WTC11 (cell line): ENCODE data around the gene SCAMP3. TPM values are rescaled to one million over a fixed set of nuclear protein-coding genes. Genes with fewer than 3 reads are reported as not detected.

Experiments
- ATAC-seq: fragments of 200-7000 bp; cut with Tn5 transposase; 2 replicates; pipeline ENCODE4 v1.10.0; 2021; ENCODE audit warnings: mild to moderate bottlenecking, moderate library complexity
- CTCF ChIA-PET: fragments of 300-600 bp; sonication (Branson Sonifier 250); formaldehyde crosslinking; loops from one replicate; lab custom pipeline; 2021; ENCODE audit warnings: antibody characterized with exemption; lab: Charles Lee
- POLR2A ChIA-PET: fragments of 350-600 bp; sonication (Branson Sonifier 250); formaldehyde crosslinking; loops from one replicate; lab custom pipeline; 2021; ENCODE audit warnings: antibody characterized with exemption; lab: Charles Lee
- DNase-seq: peaks from one replicate; pipeline ENCODE4 v3.0.0; 2021; ENCODE audit warnings: low spot score
- H3K27ac Mint-ChIP-seq: 2 replicates; pipeline ENCODE4 v1.8.0; 2021; ENCODE audit warnings: mixed read lengths
- H3K27me3 Mint-ChIP-seq: 2 replicates; pipeline ENCODE4 v1.8.0; 2021; ENCODE audit warnings: low read depth, mild to moderate bottlenecking, moderate library complexity, mixed read lengths
- H3K36me3 Mint-ChIP-seq: 2 replicates; pipeline ENCODE4 v1.8.0; 2021; ENCODE audit warnings: mixed read lengths
- H3K4me1 Mint-ChIP-seq: 2 replicates; pipeline ENCODE4 v1.8.0; 2022; ENCODE audit warnings: mixed read lengths
- H3K4me3 Mint-ChIP-seq: 2 replicates; pipeline ENCODE4 v1.8.0; 2021; ENCODE audit warnings: mild to moderate bottlenecking, moderate library complexity, mixed read lengths
- H3K9me3 Mint-ChIP-seq: 2 replicates; pipeline ENCODE4 v1.8.0; 2021; ENCODE audit warnings: mixed read lengths
- CDX4 ChIP-seq: fragments of 250-450 bp; sonication (Bioruptor Pico); IDR thresholded peaks from 2 replicates; pipeline ENCODE4 v1.9.0; 2021; ENCODE audit warnings: moderate library complexity, mild to moderate bottlenecking, inconsistent platforms, borderline replicate concordance
- CREB1 ChIP-seq: sonication (generic); formaldehyde crosslinking; IDR thresholded peaks from 2 replicates; pipeline ENCODE4 v1.8.0; 2023; ENCODE audit warnings: mild to moderate bottlenecking, missing genetic modification reagents
- EMX1 ChIP-seq: fragments of 250-450 bp; sonication (Bioruptor Pico); IDR thresholded peaks from 2 replicates; pipeline ENCODE4 v1.8.0; 2021; ENCODE audit warnings: mild to moderate bottlenecking
- FOXJ3 ChIP-seq: sonication (generic); formaldehyde crosslinking; IDR thresholded peaks from 2 replicates; pipeline ENCODE4 v1.9.0; 2021; ENCODE audit warnings: missing genetic modification reagents, mild to moderate bottlenecking, borderline replicate concordance
- FOXK1 ChIP-seq: sonication (generic); formaldehyde crosslinking; IDR thresholded peaks from 2 replicates; pipeline ENCODE4 v1.8.0; 2022; ENCODE audit warnings: mild to moderate bottlenecking, moderate library complexity, missing genetic modification reagents
- GTF2I ChIP-seq: fragments of 250-450 bp; sonication (Bioruptor Pico); conservative IDR thresholded peaks from 2 replicates; pipeline ENCODE4 v1.4.0; 2021; ENCODE audit warnings: mild to moderate bottlenecking
- HMGA2 ChIP-seq: fragments of 250-450 bp; sonication (Bioruptor Pico); IDR thresholded peaks from 2 replicates; pipeline ENCODE4 v1.4.0; 2021; ENCODE audit warnings: mild to moderate bottlenecking, moderate library complexity
- NFE2L1 ChIP-seq: sonication (generic); formaldehyde crosslinking; IDR thresholded peaks from 2 replicates; pipeline ENCODE4 v1.8.1; 2023; ENCODE audit warnings: missing genetic modification reagents
- NR3C1 ChIP-seq: sonication (generic); formaldehyde crosslinking; conservative IDR thresholded peaks from 2 replicates; pipeline ENCODE4 v1.8.1; 2023; ENCODE audit warnings: low read depth, mild to moderate bottlenecking, missing genetic modification reagents
- PREB ChIP-seq: sonication (generic); formaldehyde crosslinking; IDR thresholded peaks from 2 replicates; pipeline ENCODE4 v1.8.1; 2022; ENCODE audit warnings: mild to moderate bottlenecking, missing genetic modification reagents, moderate library complexity, borderline replicate concordance
- RELA ChIP-seq: sonication (generic); formaldehyde crosslinking; IDR thresholded peaks from 2 replicates; pipeline ENCODE4 v1.8.1; 2022; ENCODE audit warnings: missing genetic modification reagents, mild to moderate bottlenecking, borderline replicate concordance
- SMAD3 ChIP-seq: sonication (generic); formaldehyde crosslinking; IDR thresholded peaks from 2 replicates; pipeline ENCODE4 v1.8.0; 2022; ENCODE audit warnings: missing genetic modification reagents, mild to moderate bottlenecking, borderline replicate concordance
- TCF7 ChIP-seq: sonication (generic); formaldehyde crosslinking; IDR thresholded peaks from 2 replicates; pipeline ENCODE4 v1.8.0; 2022; ENCODE audit warnings: mild to moderate bottlenecking, low read depth, missing genetic modification reagents, moderate library complexity
- TEAD4 ChIP-seq: sonication (generic); formaldehyde crosslinking; IDR thresholded peaks from 2 replicates; pipeline ENCODE4 v1.8.0; 2022; ENCODE audit warnings: mild to moderate bottlenecking, missing genetic modification reagents
- TP53 ChIP-seq: sonication (generic); formaldehyde crosslinking; IDR thresholded peaks from 2 replicates; pipeline ENCODE4 v1.8.1; 2023; ENCODE audit warnings: mild to moderate bottlenecking, missing genetic modification reagents
- ZNF121 ChIP-seq: sonication (generic); formaldehyde crosslinking; IDR thresholded peaks from 2 replicates; pipeline ENCODE4 v1.8.0; 2023; ENCODE audit warnings: missing genetic modification reagents
- ZNF138 ChIP-seq: sonication (generic); formaldehyde crosslinking; conservative IDR thresholded peaks from 2 replicates; pipeline ENCODE4 v1.8.1; 2022; ENCODE audit warnings: mild to moderate bottlenecking, moderate library complexity, missing genetic modification reagents
- ZNF232 ChIP-seq: sonication (generic); formaldehyde crosslinking; IDR thresholded peaks from 2 replicates; pipeline ENCODE4 v1.8.0; 2022; ENCODE audit warnings: mild to moderate bottlenecking, missing genetic modification reagents
- ZNF263 ChIP-seq: sonication (generic); formaldehyde crosslinking; IDR thresholded peaks from 2 replicates; pipeline ENCODE4 v1.8.1; 2022; ENCODE audit warnings: low read depth, mild to moderate bottlenecking, moderate library complexity, missing genetic modification reagents
- ZNF317 ChIP-seq: sonication (generic); formaldehyde crosslinking; IDR thresholded peaks from 2 replicates; pipeline ENCODE4 v1.8.1; 2023; ENCODE audit warnings: low read depth, mild to moderate bottlenecking, moderate library complexity, missing genetic modification reagents, borderline replicate concordance
- ZNF423 ChIP-seq: fragments of 250-450 bp; sonication (Bioruptor Pico); IDR thresholded peaks from 2 replicates; pipeline ENCODE4 v2.1.2; 2022; ENCODE audit warnings: mild to moderate bottlenecking, moderate library complexity
- ZNF532 ChIP-seq: fragments of 250-450 bp; sonication (Bioruptor Pico); IDR thresholded peaks from 2 replicates; pipeline ENCODE4 v1.9.0; 2021; ENCODE audit warnings: mild to moderate bottlenecking, borderline replicate concordance
- total RNA-seq: library from RNA; stranded (reverse); gene quantifications from 3 replicates; pipeline ENCODE4 v1.2.3, GENCODE V29; 2021
- TF ChIP-seq, protein P1 (sequence below): sonication (generic); formaldehyde crosslinking; IDR thresholded peaks from 2 replicates; pipeline ENCODE4 v1.8.1; 2023; ENCODE audit warnings: mild to moderate bottlenecking, moderate library complexity, missing genetic modification reagents
- TF ChIP-seq, protein P2 (sequence below): sonication (generic); formaldehyde crosslinking; IDR thresholded peaks from 2 replicates; pipeline ENCODE4 v1.8.0; 2022; ENCODE audit warnings: mild to moderate bottlenecking, missing genetic modification reagents
- TF ChIP-seq, protein P3 (sequence below): fragments of 250-450 bp; sonication (Bioruptor Pico); IDR thresholded peaks from 2 replicates; pipeline ENCODE4 v1.8.0; 2021; ENCODE audit warnings: mild to moderate bottlenecking

Gene SCAMP3
- total RNA-seq, 1 experiment from 2014 or later = 58.8 TPM

DNA sequence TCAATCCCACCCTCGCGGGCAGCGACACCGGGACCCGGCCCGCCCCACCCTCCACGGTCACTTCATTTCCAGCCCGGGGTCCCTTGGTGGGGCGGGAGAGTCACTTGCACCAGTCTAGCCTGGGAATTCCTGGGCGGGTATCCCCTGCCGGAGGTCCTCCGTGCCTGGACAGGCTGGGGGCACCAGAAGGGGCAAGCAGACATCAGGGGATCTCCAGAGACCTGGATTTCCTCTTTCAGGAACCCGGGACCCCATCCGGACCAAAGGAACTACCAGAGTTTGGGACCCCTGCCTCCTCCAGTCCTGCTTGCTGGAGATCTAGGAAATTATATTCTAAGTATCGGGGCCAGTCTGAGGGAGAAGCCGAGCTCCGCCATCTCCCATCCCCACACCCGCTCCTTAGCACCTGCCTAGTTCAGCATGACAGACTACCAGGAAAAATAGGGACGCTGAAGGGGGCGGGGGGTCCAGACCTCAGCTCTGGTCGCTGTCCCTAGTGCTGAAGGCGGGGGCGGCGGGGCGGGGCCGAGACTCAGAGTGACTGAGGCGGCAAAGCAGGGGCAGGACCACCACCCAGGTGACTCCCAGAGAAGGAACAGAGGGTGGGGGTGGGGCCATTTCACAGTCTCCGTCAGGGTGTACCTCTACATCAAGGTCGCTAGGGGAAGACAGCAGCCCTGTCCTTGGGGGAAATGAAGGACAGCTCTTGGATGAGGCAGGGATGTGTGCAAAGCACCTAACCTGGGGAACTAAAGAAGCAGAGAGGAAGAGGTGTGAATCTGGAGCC, 15.9 kb upstream of the SCAMP3 start:
- DNase-seq = peak; percentile 98
- CTCF ChIA-PET = interaction anchor here (0.5 to 4.0 kb wide), 22 partner anchors 10 to 1212 kb away, joined by 3 to 75 read pairs (median 5); partner anchors contain the start of genes ENTREP3, FDPS, PKLR and RUSC1
- POLR2A ChIA-PET = interaction anchor here (1.0 to 1.2 kb wide), 2 partner anchors 43 to 45 kb away, joined by 3 to 9 read pairs; partner anchors contain the start of gene RUSC1
- no peak for TF ChIP-seq GTF2I (CRISPR knock-in tag)
- no peak for TF ChIP-seq HMGA2 (CRISPR knock-in tag)
- TF ChIP-seq TEAD4 (CRISPR knock-in tag) = no peak; the same call in 1 of the 2 replicates
- peak; percentile 87; the same call in 1 of the 2 replicates for TF ChIP-seq ZNF232 (CRISPR knock-in tag)
- peak; percentile 85; the same call in 1 of the 2 replicates for TF ChIP-seq FOXK1 (CRISPR knock-in tag)
- no peak for TF ChIP-seq ZNF532 (CRISPR knock-in tag)
- TF ChIP-seq CDX4 (CRISPR knock-in tag) = no peak
- TF ChIP-seq, protein P1, sequence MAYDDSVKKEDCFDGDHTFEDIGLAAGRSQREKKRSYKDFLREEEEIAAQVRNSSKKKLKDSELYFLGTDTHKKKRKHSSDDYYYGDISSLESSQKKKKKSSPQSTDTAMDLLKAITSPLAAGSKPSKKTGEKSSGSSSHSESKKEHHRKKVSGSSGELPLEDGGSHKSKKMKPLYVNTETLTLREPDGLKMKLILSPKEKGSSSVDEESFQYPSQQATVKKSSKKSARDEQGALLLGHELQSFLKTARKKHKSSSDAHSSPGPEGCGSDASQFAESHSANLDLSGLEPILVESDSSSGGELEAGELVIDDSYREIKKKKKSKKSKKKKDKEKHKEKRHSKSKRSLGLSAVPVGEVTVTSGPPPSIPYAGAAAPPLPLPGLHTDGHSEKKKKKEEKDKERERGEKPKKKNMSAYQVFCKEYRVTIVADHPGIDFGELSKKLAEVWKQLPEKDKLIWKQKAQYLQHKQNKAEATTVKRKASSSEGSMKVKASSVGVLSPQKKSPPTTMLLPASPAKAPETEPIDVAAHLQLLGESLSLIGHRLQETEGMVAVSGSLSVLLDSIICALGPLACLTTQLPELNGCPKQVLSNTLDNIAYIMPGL (CRISPR knock-in tag) = 0 out of 2 replicates have a peak, but pooled peaks have one; percentile 30
- no peak for TF ChIP-seq EMX1 (CRISPR knock-in tag)
- TF ChIP-seq, protein P2, sequence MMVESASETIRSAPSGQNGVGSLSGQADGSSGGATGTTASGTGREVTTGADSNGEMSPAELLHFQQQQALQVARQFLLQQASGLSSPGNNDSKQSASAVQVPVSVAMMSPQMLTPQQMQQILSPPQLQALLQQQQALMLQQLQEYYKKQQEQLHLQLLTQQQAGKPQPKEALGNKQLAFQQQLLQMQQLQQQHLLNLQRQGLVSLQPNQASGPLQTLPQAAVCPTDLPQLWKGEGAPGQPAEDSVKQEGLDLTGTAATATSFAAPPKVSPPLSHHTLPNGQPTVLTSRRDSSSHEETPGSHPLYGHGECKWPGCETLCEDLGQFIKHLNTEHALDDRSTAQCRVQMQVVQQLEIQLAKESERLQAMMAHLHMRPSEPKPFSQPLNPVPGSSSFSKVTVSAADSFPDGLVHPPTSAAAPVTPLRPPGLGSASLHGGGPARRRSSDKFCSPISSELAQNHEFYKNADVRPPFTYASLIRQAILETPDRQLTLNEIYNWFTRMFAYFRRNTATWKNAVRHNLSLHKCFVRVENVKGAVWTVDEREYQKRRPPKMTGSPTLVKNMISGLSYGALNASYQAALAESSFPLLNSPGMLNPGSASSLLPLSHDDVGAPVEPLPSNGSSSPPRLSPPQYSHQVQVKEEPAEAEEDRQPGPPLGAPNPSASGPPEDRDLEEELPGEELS (CRISPR knock-in tag) = peak; percentile 53; the same call in 1 of the 2 replicates
- TF ChIP-seq NR3C1 (CRISPR knock-in tag) = no peak
- no peak for TF ChIP-seq ZNF121 (CRISPR knock-in tag)
- no peak for TF ChIP-seq CREB1 (CRISPR knock-in tag)
- TF ChIP-seq ZNF423 (CRISPR knock-in tag) = no peak
- no peak for TF ChIP-seq ZNF317 (CRISPR knock-in tag)
- no peak for TF ChIP-seq TCF7 (CRISPR knock-in tag)
- no peak for TF ChIP-seq PREB (CRISPR knock-in tag)
- no peak for TF ChIP-seq FOXJ3 (CRISPR knock-in tag)
- TF ChIP-seq NFE2L1 (CRISPR knock-in tag) = no peak; the same call in 1 of the 2 replicates
- TF ChIP-seq ZNF138 (CRISPR knock-in tag) = no peak
- no peak for TF ChIP-seq ZNF263 (CRISPR knock-in tag)
- peak; percentile 88 for TF ChIP-seq SMAD3
- TF ChIP-seq, protein P3, sequence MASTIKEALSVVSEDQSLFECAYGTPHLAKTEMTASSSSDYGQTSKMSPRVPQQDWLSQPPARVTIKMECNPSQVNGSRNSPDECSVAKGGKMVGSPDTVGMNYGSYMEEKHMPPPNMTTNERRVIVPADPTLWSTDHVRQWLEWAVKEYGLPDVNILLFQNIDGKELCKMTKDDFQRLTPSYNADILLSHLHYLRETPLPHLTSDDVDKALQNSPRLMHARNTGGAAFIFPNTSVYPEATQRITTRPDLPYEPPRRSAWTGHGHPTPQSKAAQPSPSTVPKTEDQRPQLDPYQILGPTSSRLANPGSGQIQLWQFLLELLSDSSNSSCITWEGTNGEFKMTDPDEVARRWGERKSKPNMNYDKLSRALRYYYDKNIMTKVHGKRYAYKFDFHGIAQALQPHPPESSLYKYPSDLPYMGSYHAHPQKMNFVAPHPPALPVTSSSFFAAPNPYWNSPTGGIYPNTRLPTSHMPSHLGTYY = no peak
- TF ChIP-seq RELA (CRISPR knock-in tag) = no peak
- no peak; the same call in 1 of the 2 replicates for TF ChIP-seq TP53 (CRISPR knock-in tag)

More for the DNA sequence above, 15.9 kb upstream of the SCAMP3 start:
- peak overlapping the region; percentile 68 for H3K4me3 Mint-ChIP-seq
- H3K36me3 Mint-ChIP-seq = peaks cover 7% of the 10 kb centered on the region; the same call in 1 of the 2 replicates
- peak; percentile 76 for ATAC-seq
- peak overlapping the region; percentile 48; the same call in 1 of the 2 replicates for H3K27ac Mint-ChIP-seq
- peaks cover 26% of the 10 kb centered on the region for H3K4me1 Mint-ChIP-seq
- no peaks in the 10 kb centered on the region for H3K9me3 Mint-ChIP-seq
- H3K27me3 Mint-ChIP-seq = peaks cover 18% of the 10 kb centered on the region
